GM21381 (cell line): ENCODE measurements around the gene BAG5.
A peak's percentile ranks its signal among the peaks of the same experiment; 100 is the strongest.
"Not testable (repeated sequence)": the region's sequence is repeated elsewhere in the genome, so short reads cannot be mapped to it uniquely, and the experiment has no call there.

ENCODE experiments used
- ATAC-seq: cut with Tn5 transposase; IDR thresholded peaks from one replicate; pipeline ENCODE4 v1.9.1; 2021; ENCODE audit warnings: mild to moderate bottlenecking, moderate library complexity; ENCODE audit not compliant: unreplicated experiment

Gene BAG5, protein sequence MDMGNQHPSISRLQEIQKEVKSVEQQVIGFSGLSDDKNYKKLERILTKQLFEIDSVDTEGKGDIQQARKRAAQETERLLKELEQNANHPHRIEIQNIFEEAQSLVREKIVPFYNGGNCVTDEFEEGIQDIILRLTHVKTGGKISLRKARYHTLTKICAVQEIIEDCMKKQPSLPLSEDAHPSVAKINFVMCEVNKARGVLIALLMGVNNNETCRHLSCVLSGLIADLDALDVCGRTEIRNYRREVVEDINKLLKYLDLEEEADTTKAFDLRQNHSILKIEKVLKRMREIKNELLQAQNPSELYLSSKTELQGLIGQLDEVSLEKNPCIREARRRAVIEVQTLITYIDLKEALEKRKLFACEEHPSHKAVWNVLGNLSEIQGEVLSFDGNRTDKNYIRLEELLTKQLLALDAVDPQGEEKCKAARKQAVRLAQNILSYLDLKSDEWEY

DNA sequence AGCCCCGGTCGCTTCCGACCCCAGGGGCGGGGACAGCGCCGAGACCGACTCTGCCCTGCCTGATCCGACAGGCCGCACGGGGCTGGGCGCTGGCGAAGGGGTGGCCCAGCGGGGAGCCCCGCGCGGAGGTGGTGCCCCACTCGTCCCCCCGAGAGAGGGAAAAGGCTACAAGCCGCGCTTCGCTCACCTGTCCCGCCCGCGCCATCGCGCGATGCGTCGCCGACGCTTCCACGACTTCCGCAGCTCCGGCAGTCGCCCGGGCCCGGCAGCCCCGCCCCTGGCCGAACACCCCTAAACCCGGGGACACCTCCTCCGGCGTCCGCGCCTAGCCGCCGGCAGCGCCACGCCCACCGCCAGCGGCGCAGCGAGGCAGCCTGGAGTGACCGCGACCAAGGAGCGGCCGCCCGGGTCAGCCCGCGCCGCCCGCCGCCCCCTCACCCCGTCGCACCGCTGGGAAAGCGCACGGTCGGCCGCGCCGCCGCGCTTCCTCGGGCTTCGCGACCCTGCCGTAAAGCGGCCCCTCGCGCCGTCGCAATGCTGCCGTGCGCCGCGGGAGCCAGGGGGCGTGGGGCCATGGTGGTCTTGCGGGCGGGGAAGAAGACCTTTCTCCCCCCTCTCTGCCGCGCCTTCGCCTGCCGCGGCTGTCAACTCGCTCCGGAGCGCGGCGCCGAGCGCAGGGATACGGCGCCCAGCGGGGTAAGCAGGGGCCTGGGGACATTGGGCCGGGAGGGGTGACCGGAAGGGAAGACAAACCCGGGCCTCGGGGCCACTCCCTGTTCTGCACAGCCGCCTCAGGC, at the start of gene BAG5, which contains the start of gene COA8:
Gene BAG5, minus strand, starts transcription at position 229 of the 797 bp plus-strand sequence. CDS start 1,493 bp downstream, outside the sequence.
Gene COA8, plus strand, starts transcription at position 532 of the 797 bp plus-strand sequence. Its CDS starts 42 bp downstream, at position 574.
- peak; percentile 72 for ATAC-seq

DNA sequence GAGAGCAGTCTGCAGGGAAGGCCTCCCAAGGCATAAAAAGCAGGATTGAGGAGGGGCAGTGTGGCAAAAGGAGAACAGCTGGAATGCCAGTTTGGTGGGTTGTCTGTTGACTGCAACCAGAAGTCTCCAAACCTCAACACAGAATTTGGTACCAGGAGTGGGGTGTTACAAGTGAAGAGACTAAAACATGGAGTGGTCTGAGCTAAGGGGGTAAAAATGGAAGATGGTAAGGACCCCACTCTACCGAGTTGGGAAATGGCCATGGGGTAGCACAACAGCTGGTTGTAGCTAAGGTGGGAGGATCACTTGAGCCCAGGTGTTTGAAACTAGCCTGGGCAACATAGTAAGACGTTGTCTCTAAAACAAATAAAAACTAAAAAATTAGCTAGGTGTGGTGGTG, 48.8 kb upstream of the BAG5 start:
- ATAC-seq: no peak

DNA sequence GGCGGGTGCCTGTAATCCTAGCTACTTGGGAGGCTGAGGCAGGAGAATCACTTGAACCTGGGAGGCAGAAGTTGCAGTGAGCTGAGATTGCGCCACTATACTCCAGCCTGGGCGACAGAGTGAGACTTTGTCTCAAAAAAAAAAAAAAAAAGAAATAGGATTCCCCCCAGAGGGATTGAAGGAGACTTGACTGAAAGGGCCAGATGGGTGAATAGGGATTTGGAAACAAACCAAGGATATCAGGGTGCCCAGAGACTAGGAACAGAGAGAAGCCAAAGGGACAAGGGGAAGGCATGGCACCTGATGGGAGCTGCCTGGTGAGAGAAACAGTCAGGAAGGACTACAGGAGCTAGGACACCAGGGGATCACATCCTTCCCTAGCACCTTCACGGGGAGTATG, 46.6 kb upstream of the BAG5 start:
- ATAC-seq: not testable (repeated sequence)

DNA sequence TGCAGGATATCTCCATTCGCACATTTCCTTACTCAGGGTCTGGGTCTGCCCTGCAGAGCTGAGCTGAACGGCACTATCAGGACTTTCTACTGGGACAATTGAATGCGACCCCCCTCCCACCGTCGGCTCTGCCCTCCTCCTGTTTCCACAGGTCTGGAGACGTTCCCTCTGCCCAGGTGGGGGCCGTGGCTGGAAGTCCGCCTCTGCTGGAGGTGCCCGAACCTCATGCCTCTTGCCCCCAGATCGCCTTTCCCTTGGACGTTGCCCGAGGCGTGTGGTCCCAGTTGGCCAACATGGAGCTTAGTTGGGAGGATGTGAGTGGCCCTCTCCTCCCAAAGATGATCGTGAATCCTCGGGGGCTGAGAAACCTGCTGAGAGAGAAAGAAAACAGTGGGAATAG, 45.4 kb upstream of the BAG5 start:
- ATAC-seq: no peak

DNA sequence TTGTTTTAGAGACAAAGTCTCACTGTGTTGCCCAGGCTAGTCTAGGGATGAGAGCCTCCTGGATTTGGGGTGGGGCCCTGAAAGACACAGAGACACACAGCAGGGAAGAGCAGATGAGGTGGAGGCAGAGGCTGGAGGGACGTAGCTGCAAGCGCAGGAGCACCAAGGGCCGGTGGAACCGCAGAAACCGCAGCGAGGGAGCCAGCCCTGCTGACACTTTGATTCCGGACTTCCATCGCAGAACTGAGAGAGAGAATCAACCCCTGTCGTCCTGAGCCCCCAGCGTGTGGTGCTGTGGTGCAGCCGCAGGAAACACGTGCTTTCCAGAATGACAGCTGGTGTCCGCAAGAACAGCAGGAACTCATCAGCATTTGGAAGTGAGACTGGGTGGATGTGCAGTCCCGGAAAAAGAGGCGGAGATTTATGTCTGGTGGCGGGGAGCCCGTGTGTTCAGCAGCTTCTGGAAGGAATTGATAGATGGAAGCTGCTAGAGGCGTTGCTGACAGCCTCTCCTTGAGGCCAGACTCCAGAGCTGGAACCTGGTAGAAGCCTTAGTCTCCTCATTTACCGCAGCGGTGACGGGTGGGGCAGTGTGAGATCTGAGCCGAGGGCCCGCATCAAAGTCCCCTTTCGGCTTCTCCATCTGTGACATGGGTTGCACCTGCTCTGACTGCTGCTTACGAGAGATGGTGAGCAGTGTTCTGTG, 44.7 kb upstream of the BAG5 start:
- peak; percentile 78 for ATAC-seq

DNA sequence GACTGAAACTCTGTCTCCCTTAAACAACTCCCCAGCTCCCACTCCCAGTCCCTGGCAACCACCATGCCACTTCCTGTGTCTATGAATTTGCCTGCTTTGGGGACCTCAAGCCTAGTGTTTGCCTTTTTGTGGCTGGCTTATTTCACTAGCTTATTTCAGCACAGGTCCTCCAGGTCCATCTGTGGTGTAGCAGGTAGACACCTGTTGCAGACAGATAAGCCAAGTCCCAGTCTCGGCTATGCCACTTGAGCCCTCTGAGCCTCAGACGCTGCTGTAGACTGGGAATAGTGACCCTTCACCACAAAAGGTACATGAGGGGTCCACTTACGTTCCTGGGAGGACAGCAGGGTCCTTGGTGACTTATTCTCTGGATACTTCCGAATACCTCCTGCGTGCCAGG, 42.2 kb upstream of the BAG5 start:
- ATAC-seq: no peak

DNA sequence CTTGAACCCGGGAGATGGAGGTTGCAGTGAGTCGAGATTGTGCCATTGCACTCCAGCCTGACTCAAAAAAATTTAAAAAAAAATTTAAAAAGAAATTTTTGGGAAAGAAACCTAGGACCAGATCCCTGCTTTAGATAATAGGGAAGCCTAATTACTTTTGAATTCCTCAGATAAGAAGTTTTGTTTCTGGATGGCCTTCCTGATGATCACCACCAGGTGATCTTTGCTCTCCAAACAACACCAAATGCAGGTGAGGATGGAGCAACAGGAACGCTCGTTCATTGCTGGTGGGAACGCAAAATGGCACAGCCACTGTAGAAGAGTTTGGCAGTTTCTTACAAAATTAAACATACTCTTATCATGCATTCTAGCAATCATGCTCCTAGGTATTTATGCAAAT, 38.0 kb upstream of the BAG5 start:
- no peak for ATAC-seq

DNA sequence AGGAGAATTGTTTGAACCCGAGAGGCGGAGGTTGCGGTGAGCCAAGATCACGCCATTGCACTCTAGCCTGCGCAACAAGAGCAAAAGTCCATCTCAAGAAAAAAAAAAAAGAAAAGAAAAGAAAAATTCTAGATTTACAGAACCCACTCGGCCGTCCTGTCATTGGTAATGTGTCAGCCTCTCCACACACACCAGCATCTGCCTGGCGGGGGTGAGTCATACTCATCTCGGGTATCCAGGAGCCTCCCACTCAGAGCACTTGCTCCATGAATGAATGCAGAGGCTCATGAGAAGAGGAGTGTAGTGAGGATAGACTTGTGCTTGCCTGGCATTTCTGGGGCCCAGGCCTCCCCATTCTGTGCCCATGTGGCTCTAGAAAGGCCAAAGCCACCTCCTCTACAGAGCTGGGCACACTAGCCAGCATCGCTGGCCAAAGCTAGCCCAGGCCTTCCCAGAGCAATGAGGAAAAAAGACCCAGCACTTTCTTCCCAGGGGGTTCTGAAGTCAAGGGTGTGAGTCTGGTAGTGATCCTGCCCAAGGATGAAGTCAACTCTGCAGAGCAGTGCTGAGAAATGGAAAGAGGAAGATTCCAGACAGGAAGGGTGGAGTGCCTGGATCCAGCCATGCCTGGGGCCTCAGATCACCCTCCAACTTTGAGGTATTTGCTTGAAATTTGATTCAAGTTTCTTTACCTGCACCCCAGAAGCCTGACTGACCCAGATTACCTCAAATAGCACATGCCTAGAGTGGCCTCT, 35.3 kb upstream of the BAG5 start:
- no peak for ATAC-seq

DNA sequence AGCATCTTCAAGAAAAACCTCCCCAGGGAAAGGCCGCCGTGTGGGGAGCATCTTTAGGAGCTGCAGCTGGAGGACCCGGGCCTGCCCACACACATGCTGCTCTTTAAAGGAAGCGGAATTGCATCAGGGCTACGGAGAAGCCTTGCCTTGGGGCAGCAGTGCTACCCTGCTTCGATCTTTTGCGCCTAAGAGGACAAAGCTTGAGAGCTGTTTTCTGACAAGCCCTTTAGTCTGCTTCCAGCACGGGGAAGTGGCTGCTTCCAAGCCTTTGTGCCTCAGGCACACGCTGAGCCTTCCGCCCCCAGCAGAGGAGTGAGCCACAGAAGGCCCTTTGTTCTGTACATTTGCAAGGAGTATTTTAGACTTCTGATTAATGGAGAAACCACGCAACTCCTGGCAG, 31.8 kb upstream of the BAG5 start:
- ATAC-seq: no peak

DNA sequence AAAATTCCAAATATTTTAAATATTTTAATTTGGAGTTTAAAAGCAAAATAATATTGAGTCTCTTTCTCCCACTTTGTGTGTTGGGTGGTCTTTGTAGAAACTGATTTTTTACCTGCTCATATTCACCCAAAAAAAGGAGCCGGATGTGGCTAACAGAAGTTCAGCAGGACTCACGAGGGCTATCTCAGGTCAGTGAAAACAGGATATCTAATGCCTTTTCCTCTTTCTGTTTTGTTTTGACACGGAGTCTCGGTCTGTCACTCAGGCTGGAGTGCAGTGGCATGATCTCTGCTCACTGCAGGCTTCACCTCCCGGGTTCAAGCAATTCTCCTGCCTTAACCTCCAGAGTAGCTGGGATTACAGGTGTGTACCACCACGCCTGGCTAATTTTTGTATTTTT, 31.1 kb upstream of the BAG5 start:
- ATAC-seq: peak; percentile 97

DNA sequence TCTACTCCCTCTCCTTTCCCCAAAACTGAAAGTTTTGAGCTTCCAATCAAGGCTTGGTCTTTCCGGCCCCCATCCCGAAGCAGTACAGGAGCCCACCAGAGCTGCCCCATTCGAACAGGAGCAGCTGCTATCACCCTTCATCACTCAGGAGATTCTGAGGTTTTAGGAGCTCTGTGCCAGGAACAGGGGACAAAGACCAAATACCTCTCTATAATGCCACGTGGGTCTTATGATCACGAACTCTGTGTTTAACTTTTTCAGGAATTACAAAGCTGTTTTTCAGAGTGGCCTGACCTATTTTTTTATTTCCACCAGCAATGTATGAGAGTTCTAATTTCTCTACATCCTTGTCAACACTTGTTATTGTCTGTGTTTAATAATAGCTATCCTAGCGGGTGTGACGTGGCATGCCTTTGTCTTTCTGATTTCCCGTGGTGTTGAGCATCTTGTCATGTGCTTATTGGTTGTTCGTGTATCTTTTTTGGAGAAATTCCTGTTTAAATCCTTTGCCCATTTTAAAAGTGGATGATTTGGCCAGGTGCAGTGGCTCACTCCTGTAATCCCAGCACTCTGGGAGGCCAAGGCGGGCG, 22.0 kb upstream of the BAG5 start:
- ATAC-seq: no peak

DNA sequence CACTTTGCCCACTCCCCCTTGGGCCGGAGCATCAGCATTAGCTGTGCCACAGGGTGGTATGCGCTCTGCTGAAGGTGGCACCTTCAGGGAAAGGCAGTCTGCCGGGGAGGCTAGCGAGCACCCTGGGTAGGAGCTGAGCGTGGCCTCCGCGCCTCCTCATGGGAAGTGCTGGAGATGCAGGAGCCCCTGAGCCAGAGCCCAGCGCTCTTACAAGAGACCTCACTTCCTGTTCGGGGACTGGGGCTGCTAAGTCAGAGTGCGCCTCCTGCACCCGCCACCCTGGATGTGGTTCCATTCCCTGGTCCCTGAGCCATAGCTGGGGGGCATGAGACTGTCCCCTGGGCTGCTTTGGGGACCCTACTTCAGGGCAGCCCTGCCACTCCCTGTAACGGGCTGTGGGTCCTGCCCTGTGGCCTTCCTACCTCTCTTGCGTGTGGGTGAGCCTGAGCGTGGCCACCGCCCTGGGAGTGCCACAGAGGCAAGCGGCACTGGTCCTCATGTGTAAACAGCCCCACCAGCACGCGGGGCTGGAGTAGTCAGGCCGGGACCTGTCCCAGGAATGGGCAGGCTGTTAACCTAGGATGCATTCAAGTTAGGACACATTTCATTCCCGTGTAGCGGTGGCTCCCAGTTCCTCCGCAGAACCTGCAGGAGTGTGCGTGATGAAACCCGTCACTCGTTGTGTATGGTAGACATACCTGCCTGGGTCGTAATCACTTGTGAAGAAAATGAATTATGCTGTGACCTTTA, 19.7 kb upstream of the BAG5 start:
- no peak for ATAC-seq

DNA sequence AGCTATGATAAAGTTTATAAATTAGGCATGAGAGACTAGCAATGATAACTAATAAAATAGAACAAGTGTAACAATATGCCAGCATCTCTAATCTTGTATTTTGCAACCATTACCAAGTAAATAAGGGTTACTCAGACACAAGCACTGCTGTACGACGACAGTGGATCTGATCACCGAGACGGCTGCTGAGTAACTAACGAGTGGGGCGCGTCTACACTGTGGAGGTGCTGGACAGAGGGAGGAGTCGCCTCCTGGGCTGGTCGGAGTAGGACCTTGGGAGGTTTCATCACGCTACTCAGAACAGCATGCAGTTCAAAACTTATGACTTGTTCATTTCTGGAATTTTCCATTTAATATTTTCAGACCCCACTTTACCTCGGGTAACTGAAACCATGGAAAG, 18.7 kb upstream of the BAG5 start:
- no peak for ATAC-seq

DNA sequence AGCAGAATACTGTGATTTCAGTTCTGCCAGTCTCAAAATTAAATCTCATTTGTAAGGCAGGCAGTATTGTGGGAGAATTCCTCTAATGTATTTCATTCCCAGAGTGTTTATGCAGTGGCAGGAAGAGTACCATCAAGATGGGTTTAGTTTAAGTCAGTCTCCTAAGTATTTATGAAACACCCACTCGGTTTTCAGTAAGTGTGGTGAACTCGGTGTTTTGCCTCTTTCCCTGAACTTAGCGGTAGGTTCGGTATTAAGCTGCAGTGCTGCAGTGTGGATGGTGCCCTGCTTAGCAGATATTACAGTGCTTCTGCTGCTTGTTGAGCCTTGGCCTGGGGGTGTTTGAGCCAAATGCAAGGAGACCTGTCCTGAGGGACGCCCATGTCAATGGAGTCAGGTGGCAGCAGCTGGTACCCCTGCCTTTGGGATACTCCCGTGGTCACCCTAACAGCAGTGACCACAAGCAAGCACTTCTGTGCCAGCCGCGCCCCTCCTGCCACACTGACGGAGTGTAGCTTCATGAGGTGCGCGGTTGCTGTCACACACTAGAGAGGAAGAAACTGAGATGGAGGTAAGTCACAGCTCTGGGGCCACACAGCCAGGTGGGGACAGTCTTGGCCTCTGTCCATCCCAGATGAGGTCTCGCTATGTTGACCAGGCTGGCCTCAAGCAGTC, 16.1 kb upstream of the BAG5 start:
- ATAC-seq: no peak

DNA sequence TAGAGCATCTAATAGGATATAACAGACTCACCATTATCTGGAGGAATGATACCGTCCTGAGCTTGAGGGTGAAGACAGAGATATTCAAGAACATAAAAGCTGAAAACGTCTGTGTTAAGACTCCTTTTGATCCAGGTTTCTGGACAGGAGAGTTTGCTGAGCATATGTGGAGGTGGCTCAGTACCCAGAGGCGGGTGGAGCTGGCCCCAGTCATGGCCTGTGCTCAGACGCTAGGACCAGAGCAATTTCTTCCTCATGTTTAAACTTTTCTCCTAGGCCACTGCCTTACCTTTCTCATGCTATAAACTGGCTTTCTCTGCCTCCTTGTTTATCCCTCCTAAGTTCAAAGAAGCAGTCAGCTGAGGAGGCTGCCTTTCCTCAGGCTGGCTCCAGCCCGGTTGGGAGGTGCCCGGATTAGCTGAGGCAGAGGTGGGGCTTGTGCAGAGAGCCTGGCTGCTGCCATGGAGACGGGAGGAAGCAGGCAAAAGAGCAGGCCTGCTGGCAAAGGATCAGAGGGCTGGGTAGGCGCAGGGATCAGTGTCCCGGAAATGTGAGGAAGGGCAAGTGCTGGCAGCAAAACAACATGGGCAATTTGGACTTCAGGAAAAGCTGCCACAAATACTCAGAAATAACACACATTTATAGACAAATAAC, 14.0 kb upstream of the BAG5 start:
- no peak for ATAC-seq

DNA sequence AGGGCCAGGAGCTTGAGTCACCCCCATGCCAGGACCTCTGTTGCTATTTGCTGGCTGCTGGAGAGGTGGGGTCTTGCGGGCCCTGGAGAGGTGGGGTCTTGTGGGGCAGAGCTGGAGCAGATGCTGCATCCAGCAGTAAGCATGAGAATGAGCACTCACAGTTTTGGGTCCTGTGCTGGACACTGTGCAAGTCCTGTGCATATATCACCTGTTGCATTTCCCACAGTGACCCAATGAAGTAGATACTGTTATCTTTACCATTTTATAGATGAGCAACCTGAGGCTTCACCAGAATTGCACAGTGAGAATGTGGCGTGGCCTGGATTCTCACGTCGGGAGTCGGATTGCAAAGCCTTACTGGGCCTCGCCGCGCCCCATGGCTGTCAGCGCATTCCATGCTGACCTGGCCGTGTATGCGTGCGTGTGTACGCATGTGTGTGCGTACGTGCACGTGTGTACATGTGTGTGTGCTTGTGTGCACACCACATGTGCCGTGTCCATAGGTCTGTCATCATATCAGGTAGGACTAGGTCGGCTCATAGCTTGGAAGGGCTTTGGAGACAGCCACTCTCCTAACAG, 12.3 kb upstream of the BAG5 start:
- ATAC-seq: no peak

DNA sequence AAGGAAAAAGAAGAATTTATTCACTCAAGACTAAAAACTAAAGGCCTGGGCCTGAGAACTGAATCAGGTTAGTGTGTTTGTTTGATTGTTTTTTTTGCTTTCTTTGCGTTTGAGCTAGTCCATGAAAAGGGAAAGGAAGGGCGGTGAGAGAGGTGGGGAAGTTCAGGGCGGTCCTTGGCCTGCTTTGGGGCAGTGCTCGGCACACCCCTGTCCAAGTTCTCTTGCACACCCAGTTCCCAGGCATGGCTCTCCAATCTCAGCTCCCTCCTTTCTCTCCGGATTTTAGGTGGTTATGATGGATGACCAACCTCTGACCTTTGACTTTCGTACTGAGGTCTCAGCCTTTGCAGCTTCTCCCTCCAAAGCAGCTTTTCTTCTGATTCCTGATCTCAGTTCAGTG, 11.6 kb upstream of the BAG5 start:
- ATAC-seq: no peak

DNA sequence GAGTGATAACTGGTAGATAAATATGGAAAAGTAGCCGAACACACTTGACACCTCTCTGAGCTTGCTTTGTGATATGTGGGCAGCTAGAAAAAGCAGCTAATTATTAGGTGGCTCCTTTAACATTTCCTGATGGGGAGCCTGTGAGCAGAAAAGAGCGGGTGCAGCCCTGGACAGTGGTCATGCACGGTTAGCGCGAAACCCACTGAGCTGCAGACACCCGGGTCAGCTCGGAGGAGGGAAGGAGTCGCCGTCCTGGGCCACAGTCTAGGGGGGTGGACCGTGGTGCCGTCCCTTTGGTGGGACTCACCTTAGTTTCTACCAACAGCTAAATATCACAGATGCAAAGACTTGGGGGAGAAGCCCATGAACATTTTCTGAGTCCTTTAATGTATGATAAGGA, 7.0 kb upstream of the BAG5 start:
- ATAC-seq: no peak
